Retinal pigment epithelial cell (primary cell): ENCODE results near the gene PCCA.

Source experiments
- DNase-seq: peaks from one replicate; pipeline ENCODE4 v3.0.0-alpha.2; 2010; ENCODE audit warnings: low read depth
- H3K4me3 ChIP-seq: 2 replicates; pipeline ENCODE4 v1.5.1; 2011; ENCODE audit warnings: mild to moderate bottlenecking, low read length, control low read depth, moderate library complexity
- TF ChIP-seq, protein P1 (sequence below): conservative IDR thresholded peaks from 2 replicates; pipeline ENCODE4 v1.5.1; 2011; ENCODE audit warnings: low read depth, low read length, control low read depth, inconsistent platforms

The PCCA gene

DNA sequence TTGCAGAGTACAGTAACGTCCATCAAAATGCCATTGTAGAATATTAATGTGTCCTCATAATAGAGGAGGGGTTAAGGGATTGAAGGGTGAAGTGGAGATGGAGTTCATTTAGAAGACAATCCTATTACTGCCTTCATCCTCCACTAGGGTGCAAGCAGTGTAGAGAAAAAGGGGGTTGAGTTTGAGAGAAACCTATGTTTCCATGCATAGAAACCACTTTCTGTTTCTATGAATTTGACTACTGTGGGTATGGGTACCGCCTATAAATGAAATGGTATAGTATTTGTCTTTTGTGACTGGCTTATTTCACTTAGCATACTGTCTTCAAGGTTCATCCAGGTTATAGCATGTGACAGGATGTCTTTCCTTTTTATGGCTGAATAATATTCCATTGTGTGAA lies 343.7 kb downstream of the PCCA start:
- no peak overlapping the region for H3K4me3 ChIP-seq
- TF ChIP-seq, protein P1, sequence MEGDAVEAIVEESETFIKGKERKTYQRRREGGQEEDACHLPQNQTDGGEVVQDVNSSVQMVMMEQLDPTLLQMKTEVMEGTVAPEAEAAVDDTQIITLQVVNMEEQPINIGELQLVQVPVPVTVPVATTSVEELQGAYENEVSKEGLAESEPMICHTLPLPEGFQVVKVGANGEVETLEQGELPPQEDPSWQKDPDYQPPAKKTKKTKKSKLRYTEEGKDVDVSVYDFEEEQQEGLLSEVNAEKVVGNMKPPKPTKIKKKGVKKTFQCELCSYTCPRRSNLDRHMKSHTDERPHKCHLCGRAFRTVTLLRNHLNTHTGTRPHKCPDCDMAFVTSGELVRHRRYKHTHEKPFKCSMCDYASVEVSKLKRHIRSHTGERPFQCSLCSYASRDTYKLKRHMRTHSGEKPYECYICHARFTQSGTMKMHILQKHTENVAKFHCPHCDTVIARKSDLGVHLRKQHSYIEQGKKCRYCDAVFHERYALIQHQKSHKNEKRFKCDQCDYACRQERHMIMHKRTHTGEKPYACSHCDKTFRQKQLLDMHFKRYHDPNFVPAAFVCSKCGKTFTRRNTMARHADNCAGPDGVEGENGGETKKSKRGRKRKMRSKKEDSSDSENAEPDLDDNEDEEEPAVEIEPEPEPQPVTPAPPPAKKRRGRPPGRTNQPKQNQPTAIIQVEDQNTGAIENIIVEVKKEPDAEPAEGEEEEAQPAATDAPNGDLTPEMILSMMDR = no peak
- no peak for DNase-seq

DNA sequence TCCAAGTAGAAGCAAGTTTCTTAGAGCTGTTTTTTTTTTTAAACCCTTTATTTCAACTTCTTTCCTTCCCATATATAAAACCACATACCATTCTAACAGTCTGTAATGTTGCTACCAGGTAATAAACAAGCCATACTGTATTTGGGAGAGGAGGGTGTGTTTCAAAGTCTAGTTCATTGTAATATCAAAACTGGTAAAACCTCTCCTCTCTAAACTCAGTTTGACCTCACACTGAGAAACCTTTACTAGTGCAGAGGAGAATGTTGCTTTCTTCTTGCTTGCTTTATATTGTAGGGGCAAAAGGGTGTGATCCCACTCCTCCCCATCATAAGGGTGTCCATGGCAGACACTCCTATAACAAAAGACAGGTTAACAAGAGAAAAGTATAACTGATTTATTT lies 344.6 kb downstream of the PCCA start:
- no peak for DNase-seq
- TF ChIP-seq, protein P1 = no peak
- H3K4me3 ChIP-seq = no peak overlapping the region

DNA sequence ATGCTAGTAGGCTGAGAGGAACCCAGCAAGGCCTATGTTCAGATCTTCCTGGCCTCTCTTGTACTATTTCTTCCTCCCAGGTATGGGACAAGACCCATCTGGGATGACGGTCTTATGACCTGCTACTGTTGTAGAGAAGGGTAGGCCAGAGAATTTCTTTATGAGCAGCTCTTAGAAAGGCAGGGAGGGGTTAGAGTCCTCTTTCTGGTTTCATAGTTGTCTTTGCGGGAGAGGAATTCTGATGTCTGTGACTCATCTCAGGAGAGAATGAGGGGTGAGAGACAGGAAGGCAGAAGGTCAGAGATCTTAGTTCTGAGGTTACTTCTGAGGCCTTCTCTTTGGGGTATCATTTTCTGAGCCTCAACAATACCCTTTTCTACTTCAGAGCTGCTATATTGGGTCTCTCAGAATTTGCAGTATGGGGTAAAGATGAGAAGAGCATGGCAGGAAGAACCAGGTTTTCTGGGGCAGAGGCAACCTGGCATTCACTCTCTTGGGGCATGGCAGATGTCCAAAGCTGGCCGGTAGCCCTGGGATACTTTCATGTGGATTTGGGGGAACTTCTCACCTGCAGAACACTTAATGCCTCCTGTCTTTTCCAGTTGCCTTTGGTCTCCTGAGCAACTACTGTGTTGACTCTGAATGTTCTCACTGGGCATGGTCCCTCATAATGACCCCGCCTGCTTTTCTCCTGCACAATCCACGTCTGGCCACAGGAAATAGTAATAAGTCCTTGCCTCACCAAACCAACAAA lies 345.3 kb downstream of the PCCA start:
- TF ChIP-seq, protein P1 = no peak
- no peak overlapping the region for H3K4me3 ChIP-seq
- no peak for DNase-seq

DNA sequence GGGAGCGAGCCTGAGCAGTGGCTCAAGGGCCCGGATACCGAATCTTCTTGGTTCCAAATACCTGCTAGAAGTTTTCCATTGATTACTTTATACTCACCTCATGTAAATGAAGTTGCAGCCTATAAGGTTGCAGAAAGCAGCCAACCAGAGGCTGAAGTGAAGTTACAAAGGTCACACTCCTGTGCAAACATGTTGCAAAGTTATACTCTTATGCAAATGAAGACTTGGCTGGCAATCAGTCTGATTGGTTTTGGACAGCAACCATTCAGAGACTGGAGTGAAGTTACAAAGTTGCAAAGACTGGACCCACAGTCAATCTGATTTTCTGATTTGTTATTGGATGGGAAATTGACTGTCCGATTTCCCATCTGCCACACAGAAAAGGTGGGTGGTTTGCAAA lies 347.2 kb downstream of the PCCA start:
- TF ChIP-seq, protein P1 = no peak
- no peak for DNase-seq
- no peak overlapping the region for H3K4me3 ChIP-seq

DNA sequence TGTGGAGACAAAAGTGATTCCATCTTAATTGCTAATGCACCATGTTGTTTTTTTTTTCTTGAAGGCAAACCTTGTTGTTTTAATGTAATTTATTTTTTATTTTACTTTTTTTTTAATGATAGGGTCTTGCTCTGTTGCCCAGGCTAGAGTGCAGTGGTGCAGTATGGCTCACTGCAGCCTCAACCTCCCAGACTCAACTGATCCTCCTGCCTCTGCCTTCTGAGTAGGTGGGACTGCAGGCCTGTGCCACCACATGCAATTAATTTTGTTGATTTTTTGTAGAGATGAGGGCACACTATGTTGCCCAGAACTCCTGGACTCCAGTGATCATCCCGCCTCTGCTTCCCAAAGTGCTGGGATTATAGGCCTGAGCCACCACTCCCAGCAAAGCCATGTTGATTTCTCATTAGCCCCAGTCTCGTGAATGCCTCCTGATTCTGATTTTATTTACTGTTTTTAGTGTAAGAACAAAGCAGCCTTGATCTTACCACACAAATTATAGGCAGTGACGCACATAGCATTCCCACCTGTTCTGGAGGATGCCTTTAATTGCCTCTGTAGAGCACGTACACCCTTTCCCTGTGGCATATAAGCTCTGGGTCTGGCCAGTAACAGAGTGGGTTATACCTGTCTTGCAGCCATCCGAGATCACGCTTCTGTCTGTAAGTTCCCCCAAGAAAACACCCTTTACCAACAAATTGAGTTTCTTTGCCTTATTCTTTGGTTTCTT lies 349.3 kb downstream of the PCCA start:
- TF ChIP-seq, protein P1 = no peak
- DNase-seq = no peak
- no peak overlapping the region for H3K4me3 ChIP-seq

DNA sequence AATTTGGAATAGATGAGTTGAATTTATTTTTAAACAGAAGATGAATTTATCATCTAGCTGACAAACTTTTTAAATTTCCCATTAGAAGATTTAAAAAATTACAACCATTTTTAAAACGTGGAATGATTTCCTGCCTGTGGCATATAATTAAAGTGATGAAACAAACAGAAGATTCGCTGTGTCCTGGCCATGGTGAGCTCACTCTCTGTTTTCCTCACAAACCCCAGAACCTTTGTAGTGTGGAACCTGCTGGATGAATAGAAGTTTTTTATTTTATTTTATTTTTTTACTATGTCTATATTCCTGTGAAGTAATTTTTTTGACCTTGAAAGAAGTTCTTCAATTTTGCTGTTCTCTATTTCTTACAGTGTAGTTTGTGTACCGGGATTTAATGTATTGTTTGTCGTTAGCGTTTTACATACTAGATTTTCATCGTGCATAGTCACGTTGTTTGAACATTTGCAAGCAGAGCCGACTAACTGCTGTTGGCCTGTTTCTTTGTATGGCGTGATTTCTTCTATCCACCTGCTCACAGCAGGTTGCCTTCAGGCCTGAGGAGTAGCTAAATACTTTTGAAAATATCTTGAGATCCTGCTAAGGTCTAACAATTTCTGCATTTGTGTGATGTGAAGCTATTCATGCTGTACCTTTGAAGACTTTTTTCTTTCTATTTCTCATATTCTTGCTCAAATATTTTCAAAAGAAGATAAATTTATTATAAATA lies 350.5 kb downstream of the PCCA start:
- no peak for DNase-seq
- TF ChIP-seq, protein P1 = no peak
- H3K4me3 ChIP-seq = no peak overlapping the region
